Measurements from ENCODE around the gene HSPA12B. TPM values are rescaled to one million over a fixed set of nuclear protein-coding genes. Genes with fewer than 3 reads are reported as not detected.
A peak's percentile ranks its signal among the peaks of the same experiment; 100 is the strongest.

HSPA12B gene
- total and polyA plus RNA-seq, 2 of the 13 experiments (the other 11 are each of a cell fraction or from before 2014, with no cell fraction given), result 0.01 TPM; not detected in 1

DNA sequence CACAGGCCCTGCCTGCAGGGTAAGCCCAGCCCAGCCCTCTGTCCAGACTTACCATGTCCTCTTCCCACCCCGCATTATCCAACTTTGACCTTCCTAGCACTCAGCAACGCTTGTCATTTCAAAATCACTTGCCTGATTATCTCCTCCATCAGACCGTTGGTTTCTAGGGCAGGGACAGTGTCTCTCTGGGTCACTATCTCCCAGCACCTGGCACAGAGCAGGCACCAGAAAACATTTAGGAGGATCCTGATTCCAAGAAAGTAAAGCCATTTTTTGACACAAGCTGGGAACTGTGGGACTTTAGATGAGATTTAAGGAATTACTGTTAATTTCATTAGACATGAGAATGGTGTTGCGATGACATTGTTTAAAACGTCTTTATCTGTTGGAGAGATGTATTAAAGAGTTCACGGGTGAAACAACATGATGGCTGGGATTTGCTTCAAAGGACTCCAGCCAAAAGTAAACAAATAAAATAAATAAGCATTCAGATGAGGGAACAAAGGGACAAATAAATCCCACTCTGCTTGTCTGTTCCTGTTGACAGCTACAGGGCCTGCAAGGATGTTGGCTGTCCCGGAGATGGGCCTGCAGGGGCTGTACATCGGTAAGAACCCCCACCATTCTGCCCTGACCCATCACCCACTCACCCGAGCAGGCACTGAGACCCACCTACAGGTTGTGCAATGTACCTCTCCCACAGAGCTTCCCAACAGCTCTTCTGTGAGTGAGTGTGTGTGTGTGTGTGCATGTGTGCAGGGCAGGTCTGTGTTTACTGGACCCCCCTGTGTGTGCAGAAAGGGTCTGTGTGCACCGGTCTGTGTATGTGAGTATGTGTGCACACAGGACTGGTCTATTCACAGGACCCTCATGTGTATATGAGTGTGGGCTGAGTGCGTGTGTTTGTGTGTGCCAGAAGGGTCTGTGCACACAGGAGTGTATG lies 5.9 kb downstream of the HSPA12B start (continued):
- TF ChIP-seq, protein P1, sequence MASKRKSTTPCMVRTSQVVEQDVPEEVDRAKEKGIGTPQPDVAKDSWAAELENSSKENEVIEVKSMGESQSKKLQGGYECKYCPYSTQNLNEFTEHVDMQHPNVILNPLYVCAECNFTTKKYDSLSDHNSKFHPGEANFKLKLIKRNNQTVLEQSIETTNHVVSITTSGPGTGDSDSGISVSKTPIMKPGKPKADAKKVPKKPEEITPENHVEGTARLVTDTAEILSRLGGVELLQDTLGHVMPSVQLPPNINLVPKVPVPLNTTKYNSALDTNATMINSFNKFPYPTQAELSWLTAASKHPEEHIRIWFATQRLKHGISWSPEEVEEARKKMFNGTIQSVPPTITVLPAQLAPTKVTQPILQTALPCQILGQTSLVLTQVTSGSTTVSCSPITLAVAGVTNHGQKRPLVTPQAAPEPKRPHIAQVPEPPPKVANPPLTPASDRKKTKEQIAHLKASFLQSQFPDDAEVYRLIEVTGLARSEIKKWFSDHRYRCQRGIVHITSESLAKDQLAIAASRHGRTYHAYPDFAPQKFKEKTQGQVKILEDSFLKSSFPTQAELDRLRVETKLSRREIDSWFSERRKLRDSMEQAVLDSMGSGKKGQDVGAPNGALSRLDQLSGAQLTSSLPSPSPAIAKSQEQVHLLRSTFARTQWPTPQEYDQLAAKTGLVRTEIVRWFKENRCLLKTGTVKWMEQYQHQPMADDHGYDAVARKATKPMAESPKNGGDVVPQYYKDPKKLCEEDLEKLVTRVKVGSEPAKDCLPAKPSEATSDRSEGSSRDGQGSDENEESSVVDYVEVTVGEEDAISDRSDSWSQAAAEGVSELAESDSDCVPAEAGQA (IDR thresholded peaks at IDR 0.05; ENCODE audit: low read depth), result 0 out of 2 replicates have a peak, but pooled peaks have one; percentile 55
- TF ChIP-seq, protein P1 (CRISPR knock-in tag; IDR thresholded peaks at IDR 0.05; ENCODE audit: borderline replicate concordance), result no peak
- TF ChIP-seq THAP11 (CRISPR knock-in tag; IDR thresholded peaks at IDR 0.05) (peak; percentile 11; the same call in 1 of the 2 replicates), ETV5 (CRISPR knock-in tag; IDR thresholded peaks at IDR 0.05; ENCODE audit: borderline replicate concordance) (0 out of 2 replicates have a peak, but pooled peaks have one; percentile 9), SRSF9 (IDR thresholded peaks at IDR 0.05; ENCODE audit: borderline replicate concordance, insufficient read depth, low read depth, low read length, poor library complexity, severe bottlenecking) (no peak), SOX6 (IDR thresholded peaks at IDR 0.05) (no peak), SOX6 (CRISPR knock-in tag; IDR thresholded peaks at IDR 0.05) (peak; percentile 42; the same call in 1 of the 2 replicates), ASH2L (IDR thresholded peaks at IDR 0.05; ENCODE audit: insufficient read length, low read depth, low read length) (peak; percentile 31), ZNF768 (CRISPR knock-in tag; IDR thresholded peaks at IDR 0.05) (no peak)
- TF ChIP-seq, protein P2, sequence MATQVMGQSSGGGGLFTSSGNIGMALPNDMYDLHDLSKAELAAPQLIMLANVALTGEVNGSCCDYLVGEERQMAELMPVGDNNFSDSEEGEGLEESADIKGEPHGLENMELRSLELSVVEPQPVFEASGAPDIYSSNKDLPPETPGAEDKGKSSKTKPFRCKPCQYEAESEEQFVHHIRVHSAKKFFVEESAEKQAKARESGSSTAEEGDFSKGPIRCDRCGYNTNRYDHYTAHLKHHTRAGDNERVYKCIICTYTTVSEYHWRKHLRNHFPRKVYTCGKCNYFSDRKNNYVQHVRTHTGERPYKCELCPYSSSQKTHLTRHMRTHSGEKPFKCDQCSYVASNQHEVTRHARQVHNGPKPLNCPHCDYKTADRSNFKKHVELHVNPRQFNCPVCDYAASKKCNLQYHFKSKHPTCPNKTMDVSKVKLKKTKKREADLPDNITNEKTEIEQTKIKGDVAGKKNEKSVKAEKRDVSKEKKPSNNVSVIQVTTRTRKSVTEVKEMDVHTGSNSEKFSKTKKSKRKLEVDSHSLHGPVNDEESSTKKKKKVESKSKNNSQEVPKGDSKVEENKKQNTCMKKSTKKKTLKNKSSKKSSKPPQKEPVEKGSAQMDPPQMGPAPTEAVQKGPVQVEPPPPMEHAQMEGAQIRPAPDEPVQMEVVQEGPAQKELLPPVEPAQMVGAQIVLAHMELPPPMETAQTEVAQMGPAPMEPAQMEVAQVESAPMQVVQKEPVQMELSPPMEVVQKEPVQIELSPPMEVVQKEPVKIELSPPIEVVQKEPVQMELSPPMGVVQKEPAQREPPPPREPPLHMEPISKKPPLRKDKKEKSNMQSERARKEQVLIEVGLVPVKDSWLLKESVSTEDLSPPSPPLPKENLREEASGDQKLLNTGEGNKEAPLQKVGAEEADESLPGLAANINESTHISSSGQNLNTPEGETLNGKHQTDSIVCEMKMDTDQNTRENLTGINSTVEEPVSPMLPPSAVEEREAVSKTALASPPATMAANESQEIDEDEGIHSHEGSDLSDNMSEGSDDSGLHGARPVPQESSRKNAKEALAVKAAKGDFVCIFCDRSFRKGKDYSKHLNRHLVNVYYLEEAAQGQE (IDR thresholded peaks at IDR 0.05; ENCODE audit: borderline replicate concordance in 1 of 2, low read depth in 1 of 2, low read length in 2 of 2), result no peak
- TF ChIP-seq, protein P3, sequence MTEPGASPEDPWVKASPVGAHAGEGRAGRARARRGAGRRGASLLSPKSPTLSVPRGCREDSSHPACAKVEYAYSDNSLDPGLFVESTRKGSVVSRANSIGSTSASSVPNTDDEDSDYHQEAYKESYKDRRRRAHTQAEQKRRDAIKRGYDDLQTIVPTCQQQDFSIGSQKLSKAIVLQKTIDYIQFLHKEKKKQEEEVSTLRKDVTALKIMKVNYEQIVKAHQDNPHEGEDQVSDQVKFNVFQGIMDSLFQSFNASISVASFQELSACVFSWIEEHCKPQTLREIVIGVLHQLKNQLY (CRISPR knock-in tag; IDR thresholded peaks at IDR 0.05), result no peak
- TF ChIP-seq, protein P4, sequence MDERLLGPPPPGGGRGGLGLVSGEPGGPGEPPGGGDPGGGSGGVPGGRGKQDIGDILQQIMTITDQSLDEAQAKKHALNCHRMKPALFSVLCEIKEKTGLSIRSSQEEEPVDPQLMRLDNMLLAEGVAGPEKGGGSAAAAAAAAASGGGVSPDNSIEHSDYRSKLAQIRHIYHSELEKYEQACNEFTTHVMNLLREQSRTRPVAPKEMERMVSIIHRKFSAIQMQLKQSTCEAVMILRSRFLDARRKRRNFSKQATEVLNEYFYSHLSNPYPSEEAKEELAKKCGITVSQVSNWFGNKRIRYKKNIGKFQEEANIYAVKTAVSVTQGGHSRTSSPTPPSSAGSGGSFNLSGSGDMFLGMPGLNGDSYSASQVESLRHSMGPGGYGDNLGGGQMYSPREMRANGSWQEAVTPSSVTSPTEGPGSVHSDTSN (CRISPR knock-in tag; IDR thresholded peaks at IDR 0.05), result no peak
- TF ChIP-seq, protein P5, sequence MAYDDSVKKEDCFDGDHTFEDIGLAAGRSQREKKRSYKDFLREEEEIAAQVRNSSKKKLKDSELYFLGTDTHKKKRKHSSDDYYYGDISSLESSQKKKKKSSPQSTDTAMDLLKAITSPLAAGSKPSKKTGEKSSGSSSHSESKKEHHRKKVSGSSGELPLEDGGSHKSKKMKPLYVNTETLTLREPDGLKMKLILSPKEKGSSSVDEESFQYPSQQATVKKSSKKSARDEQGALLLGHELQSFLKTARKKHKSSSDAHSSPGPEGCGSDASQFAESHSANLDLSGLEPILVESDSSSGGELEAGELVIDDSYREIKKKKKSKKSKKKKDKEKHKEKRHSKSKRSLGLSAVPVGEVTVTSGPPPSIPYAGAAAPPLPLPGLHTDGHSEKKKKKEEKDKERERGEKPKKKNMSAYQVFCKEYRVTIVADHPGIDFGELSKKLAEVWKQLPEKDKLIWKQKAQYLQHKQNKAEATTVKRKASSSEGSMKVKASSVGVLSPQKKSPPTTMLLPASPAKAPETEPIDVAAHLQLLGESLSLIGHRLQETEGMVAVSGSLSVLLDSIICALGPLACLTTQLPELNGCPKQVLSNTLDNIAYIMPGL (CRISPR knock-in tag; IDR thresholded peaks at IDR 0.05; ENCODE audit: borderline replicate concordance in 1 of 2, low read depth in 1 of 2), result peak; percentile 6 to 34; a peak in 1 of 4 replicates

All from HepG2 (cell line).